Endothelial cell of umbilical vein (primary cell): ENCODE results near the gene GGA1. TPM values are rescaled to one million over a fixed set of nuclear protein-coding genes. Genes with fewer than 3 reads are reported as not detected.

Experiments used
- BruUV-seq: library from RNA; stranded (reverse); fragments of 400-500 nt; replicated peaks from 2 replicates; lab custom pipeline; 2021; lab: Mats Ljungman, UMichigan
- CTCF ChIA-PET: fragments of 300-600, 350-600 bp; sonication (Branson Sonifier 250); formaldehyde crosslinking; loops from one replicate; lab custom pipeline; 2021; ENCODE audit warnings: antibody characterized with exemption, inconsistent platforms; lab: Charles Lee
- POLR2A ChIA-PET: fragments of 300-600, 350-600 bp; sonication (Branson Sonifier 250); formaldehyde crosslinking; loops from one replicate; lab custom pipeline; 2021; ENCODE audit warnings: antibody characterized with exemption, inconsistent platforms; lab: Charles Lee
- DNase-seq: peaks from one replicate; pipeline ENCODE4 v3.0.0-alpha.2; 2011; ENCODE audit warnings: low read depth, low spot score
- FAIRE-seq: peaks from 2 replicates; lab custom pipeline; 2011; peaks lifted over from hg19 to GRCh38; lab: Jason Lieb, UNC
- H2AFZ ChIP-seq: 2 replicates; pipeline ENCODE4 v1.6.0; 2012; ENCODE audit warnings: low read depth, low read length, control low read depth, inconsistent platforms
- H3K27ac ChIP-seq: 2 replicates; pipeline ENCODE4 v1.5.1; 2011; ENCODE audit warnings: low read depth, mild to moderate bottlenecking, control low read depth, low read length, moderate library complexity; ENCODE audit not compliant: insufficient read depth
- H3K27me3 ChIP-seq, 2 experiments: 2 replicates each; pipeline versions ENCODE4 v1.6.0 to v1.6.1; 2011; ENCODE audit warnings: low read length in 2 of 2, mixed read lengths in 1 of 2; ENCODE audit not compliant: control insufficient read depth in 2 of 2, insufficient read depth in 2 of 2
- H3K36me3 ChIP-seq, 2 experiments: 2 replicates in 1 of 2; 3 replicates in 1 of 2; pipeline ENCODE4 v1.5.1; 2011; ENCODE audit warnings: low read length in 2 of 2, mild to moderate bottlenecking in 1 of 2, moderate library complexity in 1 of 2; ENCODE audit not compliant: control insufficient read depth in 2 of 2, insufficient read depth in 2 of 2; ENCODE audit errors: extremely low read depth in 1 of 2
- H3K4me1 ChIP-seq: 3 replicates; pipeline ENCODE4 v1.5.1; 2011; ENCODE audit warnings: mild to moderate bottlenecking, low read length; ENCODE audit not compliant: control insufficient read depth, insufficient read depth; ENCODE audit errors: extremely low read depth
- H3K4me2 ChIP-seq: 2 replicates; pipeline ENCODE4 v1.6.1; 2011; ENCODE audit warnings: low read length, control low read depth, mixed read lengths; ENCODE audit not compliant: insufficient read depth
- H3K4me3 ChIP-seq, 3 experiments: fragments of 200-600 bp in 1 of 3; sonication (generic), shearing (Covaris generic) in 1 of 3; replicated peaks in 1 of 3; 2 replicates each; pipeline ENCODE4 v1.5.1; 2011 to 2016; ENCODE audit warnings: control low read depth in 3 of 3, low read length in 3 of 3, mild to moderate bottlenecking in 2 of 3, inconsistent platforms in 1 of 3, low read depth in 1 of 3, moderate library complexity in 1 of 3; ENCODE audit not compliant: insufficient read depth in 1 of 3
- H3K79me2 ChIP-seq: 2 replicates; pipeline ENCODE4 v1.6.0; 2012; ENCODE audit warnings: low read length, inconsistent platforms; ENCODE audit not compliant: control insufficient read depth, insufficient read depth
- H3K9ac ChIP-seq: replicated peaks from 2 replicates; pipeline ENCODE3; 2011; ENCODE audit warnings: low read length, control low read depth; ENCODE audit not compliant: insufficient read depth; ENCODE audit errors: extremely low read depth
- H3K9me1 ChIP-seq: replicated peaks from 3 replicates; pipeline ENCODE4 v1.6.0; 2011; ENCODE audit warnings: mild to moderate bottlenecking, low read length; ENCODE audit not compliant: control insufficient read depth, insufficient read depth; ENCODE audit errors: extremely low read depth
- H3K9me3 ChIP-seq: replicated peaks from 2 replicates; pipeline ENCODE4 v1.5.1; 2012; ENCODE audit warnings: low read length, inconsistent platforms; ENCODE audit not compliant: control insufficient read depth, insufficient read depth
- H4K20me1 ChIP-seq: replicated peaks from 2 replicates; pipeline ENCODE3; 2011; ENCODE audit warnings: mild to moderate bottlenecking, low read length; ENCODE audit not compliant: control insufficient read depth, insufficient read depth; ENCODE audit errors: extremely low read depth
- EZH2 ChIP-seq: IDR thresholded peaks from 2 replicates; pipeline ENCODE4 v1.6.1; 2012; ENCODE audit warnings: borderline replicate concordance, low read depth, mild to moderate bottlenecking, moderate library complexity, low read length, inconsistent platforms; ENCODE audit not compliant: severe bottlenecking
- FOS ChIP-seq: IDR thresholded peaks from 2 replicates; pipeline ENCODE4 v1.6.1; 2011; ENCODE audit warnings: mild to moderate bottlenecking, low read length, moderate library complexity, borderline replicate concordance; ENCODE audit not compliant: insufficient read depth
- GATA2 ChIP-seq: IDR thresholded peaks from 2 replicates; pipeline ENCODE4 v1.7.0; 2011; ENCODE audit warnings: low read depth, mild to moderate bottlenecking, moderate library complexity, mixed read lengths, low read length; ENCODE audit not compliant: insufficient read length, insufficient read depth
- JUN ChIP-seq: IDR thresholded peaks from 2 replicates; pipeline ENCODE4 v1.6.1; 2011; ENCODE audit warnings: borderline replicate concordance, low read depth; ENCODE audit not compliant: insufficient read length, insufficient read depth
- MYC ChIP-seq: IDR thresholded peaks from one replicate; pipeline ENCODE4 v1.6.1; 2011; ENCODE audit warnings: mild to moderate bottlenecking, low read depth, low read length
- POLR2A ChIP-seq: IDR thresholded peaks from 2 replicates; pipeline ENCODE4 v1.6.1; 2012; ENCODE audit warnings: low read depth, mild to moderate bottlenecking, control low read depth, low read length
- POLR2AphosphoS5 ChIP-seq: IDR thresholded peaks from 2 replicates; pipeline ENCODE4 v1.6.1; 2012; ENCODE audit warnings: low read depth, mild to moderate bottlenecking, control low read depth, low read length, moderate library complexity; ENCODE audit not compliant: insufficient read depth
- dilution Hi-C: fragments of 300-500 bp; cut with MboI; formaldehyde crosslinking; loops from one replicate; pipeline ENCODE4 v1.15.0; 2019; ENCODE audit warnings: low sequenced_read_pairs; ENCODE audit not compliant: extremely low pct_ligation_motif_present
- intact Hi-C: fragments of 100-400 bp; cut with micrococcal nuclease; formaldehyde crosslinking; loops from one replicate; pipeline ENCODE4 v1.10.0; 2022
- polyA plus RNA-seq, 4 experiments: library from polyadenylated mRNA; depleted of rRNA in 3 of 4; stranded (reverse) in 3 of 4; unstranded in 1 of 4; fragments of >200 nt; gene quantifications; 2 replicates each; pipeline versions ENCODE4 v1.2.1 to v1.2.3, GENCODE V29; 2011 to 2012; ENCODE audit warnings: missing spikeins in 1 of 4
- total RNA-seq: library from RNA; stranded (reverse); gene quantifications from 2 replicates; pipeline ENCODE4 v1.2.3, GENCODE V29; 2021
- TF ChIP-seq, protein P1 (sequence below), 2 donors: IDR thresholded peaks; 1 replicate in 1 of 2; 2 replicates in 1 of 2; pipeline ENCODE4 v1.5.1; 2011; ENCODE audit warnings: low read length in 2 of 2, mild to moderate bottlenecking in 2 of 2, moderate library complexity in 2 of 2, control low read depth in 1 of 2, inconsistent platforms in 1 of 2, low read depth in 1 of 2; ENCODE audit not compliant: insufficient read depth in 1 of 2; ENCODE audit errors: extremely low read depth in 1 of 2
- TF ChIP-seq, protein P2 (sequence below): IDR thresholded peaks from 2 replicates; pipeline ENCODE4 v1.6.1; 2011; ENCODE audit not compliant: insufficient read depth, insufficient read length

GGA1 gene
- total and polyA plus RNA-seq, 2 donors (not counting 3 experiments of a cell fraction or from before 2014, with no cell fraction given) = 54.1 to 67.5 TPM

DNA sequence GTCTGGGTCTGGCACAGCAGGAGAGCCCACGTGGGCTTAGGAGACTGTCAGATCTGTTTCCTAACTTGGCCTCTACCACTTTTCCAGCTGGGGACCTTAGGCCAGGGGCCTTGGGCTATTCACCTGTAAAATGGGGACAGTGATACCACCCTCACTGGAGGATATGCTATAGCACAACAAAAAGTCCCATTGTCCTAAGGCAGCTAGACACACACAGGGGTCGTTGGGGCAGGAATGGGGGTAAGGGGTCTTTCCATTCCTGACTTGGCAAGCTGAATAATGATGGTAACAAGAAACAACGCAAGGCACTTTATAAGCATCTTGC lies 28.3 kb downstream of the GGA1 start:
- Histone ChIP-seq H3K4me2 (no peak overlapping the region), H4K20me1 (no peaks in the 10 kb centered on the region), H3K36me3 (no peaks in the 10 kb centered on the region), H2AFZ (no peak overlapping the region), H3K9me3 (no peaks in the 10 kb centered on the region), H3K9me1 (no peaks in the 10 kb centered on the region), H3K27me3 (no peaks in the 10 kb centered on the region), H3K27ac (no peak overlapping the region), H3K9ac (no peak overlapping the region), H3K79me2 (no peaks in the 10 kb centered on the region), H3K4me1 (peaks cover 19% of the 10 kb centered on the region), H3K4me3 (no peak overlapping the region)
- POLR2A ChIA-PET = no interaction called here
- dilution Hi-C loops = no loop called here
- FAIRE-seq = no peak
- DNase-seq = no peak
- TF ChIP-seq, protein P1, sequence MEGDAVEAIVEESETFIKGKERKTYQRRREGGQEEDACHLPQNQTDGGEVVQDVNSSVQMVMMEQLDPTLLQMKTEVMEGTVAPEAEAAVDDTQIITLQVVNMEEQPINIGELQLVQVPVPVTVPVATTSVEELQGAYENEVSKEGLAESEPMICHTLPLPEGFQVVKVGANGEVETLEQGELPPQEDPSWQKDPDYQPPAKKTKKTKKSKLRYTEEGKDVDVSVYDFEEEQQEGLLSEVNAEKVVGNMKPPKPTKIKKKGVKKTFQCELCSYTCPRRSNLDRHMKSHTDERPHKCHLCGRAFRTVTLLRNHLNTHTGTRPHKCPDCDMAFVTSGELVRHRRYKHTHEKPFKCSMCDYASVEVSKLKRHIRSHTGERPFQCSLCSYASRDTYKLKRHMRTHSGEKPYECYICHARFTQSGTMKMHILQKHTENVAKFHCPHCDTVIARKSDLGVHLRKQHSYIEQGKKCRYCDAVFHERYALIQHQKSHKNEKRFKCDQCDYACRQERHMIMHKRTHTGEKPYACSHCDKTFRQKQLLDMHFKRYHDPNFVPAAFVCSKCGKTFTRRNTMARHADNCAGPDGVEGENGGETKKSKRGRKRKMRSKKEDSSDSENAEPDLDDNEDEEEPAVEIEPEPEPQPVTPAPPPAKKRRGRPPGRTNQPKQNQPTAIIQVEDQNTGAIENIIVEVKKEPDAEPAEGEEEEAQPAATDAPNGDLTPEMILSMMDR (IDR thresholded peaks at IDR 0.05; ENCODE audit: extremely low read depth in 1 of 2, insufficient read depth in 1 of 2, low read depth in 1 of 2, low read length in 2 of 2) = no peak
- no peak for TF ChIP-seq POLR2A
- TF ChIP-seq JUN = no peak
- no peak for TF ChIP-seq FOS
- TF ChIP-seq MYC = no peak
- TF ChIP-seq, protein P2, sequence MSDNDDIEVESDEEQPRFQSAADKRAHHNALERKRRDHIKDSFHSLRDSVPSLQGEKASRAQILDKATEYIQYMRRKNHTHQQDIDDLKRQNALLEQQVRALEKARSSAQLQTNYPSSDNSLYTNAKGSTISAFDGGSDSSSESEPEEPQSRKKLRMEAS = no peak
- no peak for TF ChIP-seq EZH2
- TF ChIP-seq POLR2AphosphoS5 = no peak
- no peak for TF ChIP-seq GATA2
- CTCF ChIA-PET = interaction anchor here (0.9 to 2.3 kb wide), 6 partner anchors 10 to 155 kb away, joined by 3 to 8 read pairs (median 5); no protein-coding TSS in a partner anchor
- intact Hi-C loops = no loop called here
- no TSS peak for BruUV-seq
